HFFc6 (cell line): ENCODE results near the gene LOC101059915.

Source experiments
- DNase-seq: peaks from one replicate; pipeline ENCODE4 v3.0.0-alpha.2; 2018
- H3K27ac Mint-ChIP-seq: 2 replicates; pipeline ENCODE4 v1.8.0; 2020; ENCODE audit warnings: mild to moderate bottlenecking, mixed read lengths
- H3K27me3 Mint-ChIP-seq: 2 replicates; pipeline ENCODE4 v1.8.0; 2021; ENCODE audit warnings: mild to moderate bottlenecking, moderate library complexity, mixed read lengths; ENCODE audit not compliant: insufficient read depth
- H3K36me3 Mint-ChIP-seq: 2 replicates; pipeline ENCODE4 v1.8.0; 2021; ENCODE audit warnings: low read depth, mixed read lengths
- H3K4me1 Mint-ChIP-seq: 2 replicates; pipeline ENCODE4 v1.8.0; 2020; ENCODE audit warnings: low read depth, mixed read lengths
- H3K4me3 Mint-ChIP-seq: 2 replicates; pipeline ENCODE4 v1.8.0; 2020; ENCODE audit warnings: mild to moderate bottlenecking, moderate library complexity, mixed read lengths
- H3K9me3 Mint-ChIP-seq: 2 replicates; pipeline ENCODE4 v1.8.0; 2020; ENCODE audit warnings: mild to moderate bottlenecking, mixed read lengths
- TF ChIP-seq, protein P1 (sequence below): fragments of 200-600 bp; sonication (generic); IDR thresholded peaks from 2 replicates; pipeline ENCODE4 v1.5.0; 2021; ENCODE audit warnings: antibody characterized with exemption, mild to moderate bottlenecking

LOC101059915 gene

DNA sequence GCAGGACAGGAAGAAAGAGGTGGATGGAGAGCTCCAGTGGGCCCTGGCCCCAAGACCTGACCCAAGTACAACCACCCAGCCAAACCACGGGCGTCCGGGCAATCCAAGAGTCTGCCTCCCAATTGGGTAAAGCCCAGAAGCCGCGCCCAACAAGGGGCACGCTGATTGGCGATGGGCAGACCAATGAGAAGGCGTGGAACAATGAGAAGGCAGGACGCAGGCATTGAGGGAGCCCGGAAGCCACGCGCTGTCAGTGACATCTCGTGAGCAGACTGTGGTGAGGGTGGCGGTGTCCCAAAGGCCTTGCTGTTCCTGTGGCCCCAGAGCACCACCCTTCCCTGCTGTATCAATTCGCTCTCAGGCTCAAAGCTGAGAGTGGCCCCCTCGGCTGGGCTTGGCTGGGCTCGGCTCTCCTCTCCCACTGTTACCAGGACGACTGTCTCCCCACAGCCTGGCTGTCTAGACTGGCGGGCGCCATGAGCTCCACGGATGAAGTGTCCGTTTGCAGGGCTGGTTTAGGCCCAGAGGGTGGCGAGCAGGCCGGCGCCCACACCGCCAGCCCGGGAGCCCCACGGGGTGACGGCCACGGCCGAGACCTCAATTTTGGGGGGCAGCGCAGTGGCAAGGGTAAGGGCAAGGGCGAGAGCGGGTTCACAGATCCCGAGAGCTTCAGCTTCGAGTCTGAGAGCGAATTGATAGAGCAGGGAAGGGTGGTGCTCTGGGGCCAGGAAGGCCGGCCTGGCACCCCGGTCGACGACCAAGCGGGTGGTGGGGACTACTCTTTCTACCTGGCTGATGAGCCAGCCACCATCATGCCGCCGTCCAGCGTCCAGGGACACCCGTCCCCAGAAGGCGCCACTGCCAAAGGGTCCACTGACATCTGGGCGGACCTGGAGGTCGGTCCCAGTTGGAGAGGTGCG, at the start of gene LOC101059915:
TSS of gene LOC101059915 (plus strand) at position 219 of the 920 bp plus-strand sequence.
- Mint-ChIP-seq H3K4me1 (no peaks in the 10 kb centered on the region), H3K4me3 (no peak within 1 kb of the TSS), H3K27ac (no peak within 1 kb of the TSS), H3K9me3 (no peaks in the 10 kb centered on the region), H3K36me3 (no peaks in the 10 kb centered on the region), H3K27me3 (peaks cover 2% of the 10 kb centered on the region)
- TF ChIP-seq, protein P1, sequence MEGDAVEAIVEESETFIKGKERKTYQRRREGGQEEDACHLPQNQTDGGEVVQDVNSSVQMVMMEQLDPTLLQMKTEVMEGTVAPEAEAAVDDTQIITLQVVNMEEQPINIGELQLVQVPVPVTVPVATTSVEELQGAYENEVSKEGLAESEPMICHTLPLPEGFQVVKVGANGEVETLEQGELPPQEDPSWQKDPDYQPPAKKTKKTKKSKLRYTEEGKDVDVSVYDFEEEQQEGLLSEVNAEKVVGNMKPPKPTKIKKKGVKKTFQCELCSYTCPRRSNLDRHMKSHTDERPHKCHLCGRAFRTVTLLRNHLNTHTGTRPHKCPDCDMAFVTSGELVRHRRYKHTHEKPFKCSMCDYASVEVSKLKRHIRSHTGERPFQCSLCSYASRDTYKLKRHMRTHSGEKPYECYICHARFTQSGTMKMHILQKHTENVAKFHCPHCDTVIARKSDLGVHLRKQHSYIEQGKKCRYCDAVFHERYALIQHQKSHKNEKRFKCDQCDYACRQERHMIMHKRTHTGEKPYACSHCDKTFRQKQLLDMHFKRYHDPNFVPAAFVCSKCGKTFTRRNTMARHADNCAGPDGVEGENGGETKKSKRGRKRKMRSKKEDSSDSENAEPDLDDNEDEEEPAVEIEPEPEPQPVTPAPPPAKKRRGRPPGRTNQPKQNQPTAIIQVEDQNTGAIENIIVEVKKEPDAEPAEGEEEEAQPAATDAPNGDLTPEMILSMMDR: no peak
- no peak for DNase-seq

DNA sequence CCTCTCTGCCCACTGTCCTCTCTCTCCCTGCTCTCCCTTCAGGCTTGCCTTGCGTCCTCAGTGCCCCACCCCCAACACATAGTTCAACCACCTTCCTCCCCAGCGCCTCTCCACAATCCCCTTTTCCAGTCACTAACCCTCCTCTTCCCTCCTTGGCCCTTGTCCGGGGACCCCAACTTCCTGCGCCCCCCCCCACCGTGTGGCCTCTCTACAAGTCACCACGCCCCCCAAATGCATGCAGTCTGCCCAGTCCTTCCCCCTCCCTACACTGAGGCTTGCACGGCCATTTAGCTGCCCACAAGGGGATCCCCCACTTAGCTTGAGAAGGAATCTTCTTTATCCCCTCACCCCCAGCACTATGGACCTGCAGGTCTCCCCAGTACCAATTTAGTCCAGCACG, 49.6 kb upstream of the LOC101059915 start:
- Mint-ChIP-seq H3K27me3 (peaks cover 3% of the 10 kb centered on the region), H3K36me3 (no peaks in the 10 kb centered on the region; the same call in 1 of the 2 replicates), H3K4me1 (peaks cover 5% of the 10 kb centered on the region; the same call in 1 of the 2 replicates), H3K4me3 (no peak overlapping the region), H3K9me3 (no peaks in the 10 kb centered on the region), H3K27ac (no peak overlapping the region)
- DNase-seq: no peak
- TF ChIP-seq, protein P1: no peak

DNA sequence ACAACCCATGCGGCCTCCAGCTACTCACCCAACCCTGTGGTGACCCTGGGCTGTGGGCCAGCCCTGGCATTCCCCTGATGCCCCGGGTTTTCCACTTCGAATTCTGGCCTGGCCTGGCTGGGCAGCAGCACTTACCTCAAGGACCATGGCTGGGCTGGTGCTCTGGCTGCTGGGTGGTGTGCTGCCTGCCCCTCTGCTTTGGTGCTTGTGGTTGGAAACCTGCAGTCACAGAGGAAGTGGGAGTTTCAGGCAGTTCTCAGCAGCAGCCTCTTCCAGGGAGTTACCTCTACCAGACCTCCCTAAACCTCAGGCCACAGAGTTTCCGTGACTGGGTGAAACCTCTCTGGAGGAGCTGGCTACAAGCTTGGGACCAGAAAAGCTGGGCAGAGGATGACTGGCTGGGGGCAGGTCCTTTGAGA, 49.0 kb upstream of the LOC101059915 start, which contains the start of gene CXCR3:
TSS of gene CXCR3 (minus strand) at position 209 of the 419 bp plus-strand sequence. CDS start at position 147, 62 bp downstream.
- TF ChIP-seq, protein P1: no peak
- H3K36me3 Mint-ChIP-seq: no peaks in the 10 kb centered on the region; the same call in 1 of the 2 replicates
- peaks cover 5% of the 10 kb centered on the region; the same call in 1 of the 2 replicates for H3K4me1 Mint-ChIP-seq
- no peaks in the 10 kb centered on the region for H3K9me3 Mint-ChIP-seq
- DNase-seq: no peak
- no peak within 1 kb of the TSS for H3K27ac Mint-ChIP-seq
- peaks cover 3% of the 10 kb centered on the region for H3K27me3 Mint-ChIP-seq
- H3K4me3 Mint-ChIP-seq: no peak within 1 kb of the TSS

DNA sequence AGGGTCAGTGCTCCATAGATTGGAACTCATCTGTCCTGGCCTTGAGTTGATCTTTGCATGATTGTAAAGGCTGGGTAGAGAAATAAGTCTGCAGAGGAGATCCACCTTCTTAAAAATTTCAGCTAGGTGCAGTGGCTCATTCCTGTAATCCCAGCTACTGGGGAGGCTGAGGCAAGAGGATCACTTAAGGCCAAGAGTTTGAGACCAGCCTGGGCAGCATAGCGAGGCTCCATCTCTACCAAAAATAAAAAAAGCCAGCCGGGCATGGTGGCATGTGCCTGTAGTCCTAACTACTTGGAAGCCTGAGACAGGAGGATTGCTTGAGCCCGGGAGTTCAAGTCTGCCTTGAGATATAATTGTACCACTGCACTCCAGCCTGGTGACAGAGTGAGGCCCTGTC, 48.6 kb upstream of the LOC101059915 start:
- H3K4me1 Mint-ChIP-seq: peaks cover 5% of the 10 kb centered on the region; the same call in 1 of the 2 replicates
- no peak overlapping the region for H3K4me3 Mint-ChIP-seq
- no peak overlapping the region for H3K27ac Mint-ChIP-seq
- H3K27me3 Mint-ChIP-seq: peaks cover 3% of the 10 kb centered on the region
- DNase-seq: no peak
- TF ChIP-seq, protein P1: no peak
- no peaks in the 10 kb centered on the region for H3K9me3 Mint-ChIP-seq
- no peaks in the 10 kb centered on the region; the same call in 1 of the 2 replicates for H3K36me3 Mint-ChIP-seq

DNA sequence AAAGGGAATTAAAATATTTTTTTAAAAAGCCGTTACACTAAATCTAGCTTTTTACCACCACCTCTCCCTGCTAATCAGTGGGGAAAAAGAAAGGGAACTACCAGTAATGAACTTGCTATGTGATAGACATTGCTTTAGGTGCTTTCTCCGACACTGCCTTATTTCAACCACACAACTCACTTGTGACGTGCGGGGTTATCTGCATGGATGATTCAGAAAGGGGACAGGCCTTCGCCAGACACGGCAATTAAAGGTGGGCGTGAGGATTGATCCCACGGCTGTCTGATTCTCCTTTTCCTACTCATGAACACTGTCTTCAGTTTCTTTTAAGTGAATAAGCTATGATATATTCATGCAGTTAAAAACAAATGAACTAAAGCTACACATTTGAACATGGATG, 48.2 kb upstream of the LOC101059915 start:
- no peak for DNase-seq
- no peaks in the 10 kb centered on the region; the same call in 1 of the 2 replicates for H3K36me3 Mint-ChIP-seq
- peaks cover 5% of the 10 kb centered on the region; the same call in 1 of the 2 replicates for H3K4me1 Mint-ChIP-seq
- H3K27ac Mint-ChIP-seq: no peak overlapping the region
- H3K4me3 Mint-ChIP-seq: no peak overlapping the region
- peaks cover 3% of the 10 kb centered on the region for H3K27me3 Mint-ChIP-seq
- TF ChIP-seq, protein P1: no peak
- H3K9me3 Mint-ChIP-seq: no peaks in the 10 kb centered on the region
